Measurements from ENCODE around the gene MEF2C. TPM values are rescaled to one million over a fixed set of nuclear protein-coding genes. Genes with fewer than 3 reads are reported as not detected.

The MEF2C gene
- polyA plus RNA-seq, 1 donor from 2014 or later, result 30.2 TPM

DNA sequence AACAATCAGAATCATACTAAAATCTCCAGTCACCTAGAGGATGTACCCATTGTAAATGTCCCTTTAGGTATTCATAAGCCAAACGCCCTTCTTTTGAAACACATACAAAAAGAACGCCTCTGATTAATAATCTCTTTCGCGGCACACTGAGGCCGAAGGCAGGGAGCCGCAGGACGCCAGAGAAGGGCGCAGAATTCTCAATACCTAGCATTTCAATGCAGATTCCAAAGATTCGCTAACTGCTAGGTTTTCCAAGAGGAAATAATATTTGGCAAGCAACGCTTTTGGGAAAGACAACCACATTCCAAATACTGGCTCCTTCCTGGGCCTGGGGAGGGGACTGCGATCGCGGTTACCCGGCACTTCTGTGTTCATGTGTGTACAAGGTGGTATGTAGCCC lies 203.3 kb downstream of the MEF2C start:
- Histone ChIP-seq H3K36me3 (ENCODE audit: insufficient read depth, low read length) (no peaks in the 10 kb centered on the region), H3K9ac (ENCODE audit: low read length) (peak overlapping the region; percentile 96), H3K27me3 (ENCODE audit: insufficient read depth, low read depth, low read length) (peaks cover 3% of the 10 kb centered on the region), H3K9me2 (ENCODE audit: insufficient read depth, low read length) (no peaks in the 10 kb centered on the region), H2AFZ (ENCODE audit: low read depth, low read length) (no peak overlapping the region), H3K4me2 (ENCODE audit: low read length) (peak overlapping the region; percentile 93), H4K20me1 (ENCODE audit: insufficient read depth) (no peaks in the 10 kb centered on the region), H3K9me3 (ENCODE audit: low read length) (no peaks in the 10 kb centered on the region), H3F3A (ENCODE audit: insufficient read depth, low read length, poor library complexity, severe bottlenecking) (peaks cover 13% of the 10 kb centered on the region), H3K4me3 (ENCODE audit: low read length) (peak overlapping the region; percentile 82), H3K27ac (ENCODE audit: low read length) (peak overlapping the region; percentile 100), H3K79me2 (replicated peaks; ENCODE audit: insufficient read depth, low read length) (peaks cover 90% of the 10 kb centered on the region)
- TF ChIP-seq, protein P1, sequence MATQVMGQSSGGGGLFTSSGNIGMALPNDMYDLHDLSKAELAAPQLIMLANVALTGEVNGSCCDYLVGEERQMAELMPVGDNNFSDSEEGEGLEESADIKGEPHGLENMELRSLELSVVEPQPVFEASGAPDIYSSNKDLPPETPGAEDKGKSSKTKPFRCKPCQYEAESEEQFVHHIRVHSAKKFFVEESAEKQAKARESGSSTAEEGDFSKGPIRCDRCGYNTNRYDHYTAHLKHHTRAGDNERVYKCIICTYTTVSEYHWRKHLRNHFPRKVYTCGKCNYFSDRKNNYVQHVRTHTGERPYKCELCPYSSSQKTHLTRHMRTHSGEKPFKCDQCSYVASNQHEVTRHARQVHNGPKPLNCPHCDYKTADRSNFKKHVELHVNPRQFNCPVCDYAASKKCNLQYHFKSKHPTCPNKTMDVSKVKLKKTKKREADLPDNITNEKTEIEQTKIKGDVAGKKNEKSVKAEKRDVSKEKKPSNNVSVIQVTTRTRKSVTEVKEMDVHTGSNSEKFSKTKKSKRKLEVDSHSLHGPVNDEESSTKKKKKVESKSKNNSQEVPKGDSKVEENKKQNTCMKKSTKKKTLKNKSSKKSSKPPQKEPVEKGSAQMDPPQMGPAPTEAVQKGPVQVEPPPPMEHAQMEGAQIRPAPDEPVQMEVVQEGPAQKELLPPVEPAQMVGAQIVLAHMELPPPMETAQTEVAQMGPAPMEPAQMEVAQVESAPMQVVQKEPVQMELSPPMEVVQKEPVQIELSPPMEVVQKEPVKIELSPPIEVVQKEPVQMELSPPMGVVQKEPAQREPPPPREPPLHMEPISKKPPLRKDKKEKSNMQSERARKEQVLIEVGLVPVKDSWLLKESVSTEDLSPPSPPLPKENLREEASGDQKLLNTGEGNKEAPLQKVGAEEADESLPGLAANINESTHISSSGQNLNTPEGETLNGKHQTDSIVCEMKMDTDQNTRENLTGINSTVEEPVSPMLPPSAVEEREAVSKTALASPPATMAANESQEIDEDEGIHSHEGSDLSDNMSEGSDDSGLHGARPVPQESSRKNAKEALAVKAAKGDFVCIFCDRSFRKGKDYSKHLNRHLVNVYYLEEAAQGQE (IDR thresholded peaks at IDR 0.05; ENCODE audit: borderline replicate concordance), result no peak
- TF ChIP-seq TAF1 (IDR thresholded peaks at IDR 0.05; ENCODE audit: low read depth) (peak; percentile 11), MXI1 (conservative IDR thresholded peaks at IDR 0.05; ENCODE audit: poor library complexity, severe bottlenecking) (no peak)

DNA sequence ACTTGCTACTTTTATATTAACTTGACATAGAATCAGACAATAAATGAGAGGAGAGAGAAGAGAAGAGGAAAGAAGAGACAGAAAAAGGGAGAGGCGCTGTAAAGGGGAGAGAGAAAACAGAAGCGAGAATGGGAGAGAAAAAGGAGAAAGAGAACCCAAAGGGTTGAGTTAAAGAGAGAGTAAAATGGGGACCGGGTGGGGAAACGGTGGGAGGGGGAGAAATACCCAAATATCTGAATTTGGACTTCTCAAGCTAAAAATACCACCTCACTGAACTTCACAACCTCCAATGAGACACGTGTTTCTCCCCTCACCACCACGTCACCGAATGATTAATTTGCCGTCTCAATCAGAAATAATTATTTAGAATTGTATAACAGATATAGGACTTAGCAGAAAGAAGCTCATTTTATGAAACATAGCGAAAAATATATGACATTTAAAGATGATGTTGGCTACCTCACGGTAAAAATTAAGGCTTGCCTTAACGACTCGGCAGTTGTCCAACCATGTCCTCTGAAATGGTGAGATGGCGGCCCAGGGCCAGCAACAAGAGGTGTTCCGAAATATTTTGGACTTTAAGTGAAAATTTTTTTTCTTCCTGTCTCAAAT lies 204.1 kb downstream of the MEF2C start:
- Histone ChIP-seq H3F3A (ENCODE audit: insufficient read depth, low read length, poor library complexity, severe bottlenecking) (peaks cover 13% of the 10 kb centered on the region), H3K4me3 (ENCODE audit: low read length) (peak overlapping the region; percentile 82), H3K79me2 (replicated peaks; ENCODE audit: insufficient read depth, low read length) (peaks cover 87% of the 10 kb centered on the region), H3K9me3 (ENCODE audit: low read length) (no peaks in the 10 kb centered on the region), H3K9ac (ENCODE audit: low read length) (peak overlapping the region; percentile 96), H3K27me3 (ENCODE audit: insufficient read depth, low read depth, low read length) (no peaks in the 10 kb centered on the region), H3K4me2 (ENCODE audit: low read length) (peak overlapping the region; percentile 93), H4K20me1 (ENCODE audit: insufficient read depth) (no peaks in the 10 kb centered on the region), H3K9me2 (ENCODE audit: insufficient read depth, low read length) (no peaks in the 10 kb centered on the region), H3K36me3 (ENCODE audit: insufficient read depth, low read length) (no peaks in the 10 kb centered on the region), H2AFZ (ENCODE audit: low read depth, low read length) (no peak overlapping the region), H3K27ac (ENCODE audit: low read length) (peak overlapping the region; percentile 100)
- TF ChIP-seq, protein P2, sequence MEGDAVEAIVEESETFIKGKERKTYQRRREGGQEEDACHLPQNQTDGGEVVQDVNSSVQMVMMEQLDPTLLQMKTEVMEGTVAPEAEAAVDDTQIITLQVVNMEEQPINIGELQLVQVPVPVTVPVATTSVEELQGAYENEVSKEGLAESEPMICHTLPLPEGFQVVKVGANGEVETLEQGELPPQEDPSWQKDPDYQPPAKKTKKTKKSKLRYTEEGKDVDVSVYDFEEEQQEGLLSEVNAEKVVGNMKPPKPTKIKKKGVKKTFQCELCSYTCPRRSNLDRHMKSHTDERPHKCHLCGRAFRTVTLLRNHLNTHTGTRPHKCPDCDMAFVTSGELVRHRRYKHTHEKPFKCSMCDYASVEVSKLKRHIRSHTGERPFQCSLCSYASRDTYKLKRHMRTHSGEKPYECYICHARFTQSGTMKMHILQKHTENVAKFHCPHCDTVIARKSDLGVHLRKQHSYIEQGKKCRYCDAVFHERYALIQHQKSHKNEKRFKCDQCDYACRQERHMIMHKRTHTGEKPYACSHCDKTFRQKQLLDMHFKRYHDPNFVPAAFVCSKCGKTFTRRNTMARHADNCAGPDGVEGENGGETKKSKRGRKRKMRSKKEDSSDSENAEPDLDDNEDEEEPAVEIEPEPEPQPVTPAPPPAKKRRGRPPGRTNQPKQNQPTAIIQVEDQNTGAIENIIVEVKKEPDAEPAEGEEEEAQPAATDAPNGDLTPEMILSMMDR (IDR thresholded peaks at IDR 0.05; ENCODE audit: poor library complexity, severe bottlenecking), result no peak
- TF ChIP-seq MXI1 (conservative IDR thresholded peaks at IDR 0.05; ENCODE audit: poor library complexity, severe bottlenecking), result peak; percentile 3
- no peak for TF ChIP-seq TAF1 (IDR thresholded peaks at IDR 0.05; ENCODE audit: low read depth)
- TF ChIP-seq, protein P1 (IDR thresholded peaks at IDR 0.05; ENCODE audit: borderline replicate concordance), result peak; percentile 49
